ENCODE results near the gene CLN5. TPM values are rescaled to one million over a fixed set of nuclear protein-coding genes. Genes with fewer than 3 reads are reported as not detected.

CLN5 gene
- total RNA-seq, result 10 to 100 TPM in 2 of 4 donors, 1 to 10 TPM in 2; 6.8 to 20.2 (median 11.2) TPM

DNA sequence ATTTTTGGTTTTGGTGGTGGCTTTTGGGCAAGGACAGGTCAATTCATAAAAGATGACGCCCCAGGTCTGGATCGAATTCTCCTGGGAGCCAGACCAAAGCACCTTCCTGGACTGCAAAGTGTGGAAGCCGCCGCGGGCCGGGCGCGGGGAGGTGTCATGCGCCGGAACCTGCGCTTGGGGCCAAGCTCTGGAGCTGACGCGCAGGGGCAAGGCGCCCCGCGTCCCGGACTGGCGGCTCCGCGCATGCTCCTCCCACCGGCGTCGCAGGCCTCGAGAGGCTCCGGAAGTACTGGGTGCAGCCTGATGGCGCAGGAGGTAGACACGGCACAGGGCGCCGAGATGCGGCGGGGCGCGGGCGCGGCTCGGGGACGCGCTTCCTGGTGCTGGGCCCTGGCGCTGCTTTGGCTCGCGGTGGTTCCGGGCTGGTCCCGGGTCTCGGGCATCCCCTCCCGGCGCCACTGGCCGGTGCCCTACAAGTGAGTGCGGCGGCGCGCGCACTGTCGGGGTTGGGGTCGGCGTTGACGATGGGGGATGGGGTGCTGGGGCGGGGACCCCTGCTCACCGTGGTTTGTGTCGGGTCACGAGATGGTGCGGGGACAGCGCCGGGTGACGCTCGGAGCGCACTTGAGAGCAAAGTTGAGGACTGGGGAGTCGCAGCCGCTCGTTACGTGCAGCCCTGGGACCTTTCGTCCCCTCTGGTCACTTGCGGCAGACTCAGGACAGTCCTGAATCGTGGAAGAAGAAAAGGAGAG, at the start of gene CLN5:
Gene CLN5 (plus strand): TSS at position 286 of the 752 bp plus-strand sequence. CDS start 18 bp downstream, at position 304.
- intact Hi-C loops (cut with DNase I), result no loop called here
- DNase-seq, result peak; percentile 73
- Histone ChIP-seq H3K4me3 (peak within 1 kb of the TSS; percentile 66 to 79 (median 78)), H3K36me3 (peaks cover 0 to 17% (median 5%) of the 10 kb centered on the region in 3 donors), H3K9me3 (no peaks in the 10 kb centered on the region), H3K4me1 (peaks cover 7 to 28% (median 13%) of the 10 kb centered on the region in 3 donors), H3K27ac (peak within 1 kb of the TSS; percentile 90 to 95 (median 93)), H3K27me3 (no peaks in the 10 kb centered on the region)
- 0% methylated on average over 18 of the region's 73 CpGs; no CpG with 5 or more reads in 1 of the 2 donors for WGBS, 2 donors
- TF ChIP-seq CTCF (IDR thresholded peaks at IDR 0.05) (peak in 3 of 6 experiments; percentile 14 to 23 (median 23)), POLR2A (IDR thresholded peaks at IDR 0.05) (peak in 3 of 4 donors; percentile 77 to 98 (median 98))

GRCh38 chr13:76942363-76942762, 49.5 kb upstream of the CLN5 start:
- H3K36me3 ChIP-seq, result no peaks in the 10 kb centered on the region
- no peak overlapping the region for H3K27ac ChIP-seq
- no peaks in the 10 kb centered on the region for H3K27me3 ChIP-seq
- no peak overlapping the region for H3K4me3 ChIP-seq
- TF ChIP-seq CTCF (IDR thresholded peaks at IDR 0.05) (no peak), POLR2A (IDR thresholded peaks at IDR 0.05) (no peak)
- peaks cover 0 to 19% (median 14%) of the 10 kb centered on the region in 3 donors for H3K4me1 ChIP-seq
- no peak for DNase-seq
- no peaks in the 10 kb centered on the region for H3K9me3 ChIP-seq
- 84 to 94% methylated on average over 4 of the region's 4 CpGs for WGBS, 2 donors
- intact Hi-C loops (cut with DNase I), result no loop called here

GRCh38 chr13:76943646-76944045, 48.2 kb upstream of the CLN5 start:
- Histone ChIP-seq H3K36me3 (no peaks in the 10 kb centered on the region), H3K27me3 (no peaks in the 10 kb centered on the region), H3K9me3 (no peaks in the 10 kb centered on the region), H3K27ac (no peak overlapping the region), H3K4me3 (no peak overlapping the region), H3K4me1 (peaks cover 0 to 13% (median 9%) of the 10 kb centered on the region in 3 donors)
- 52 to 65% methylated on average over 2 of the region's 2 CpGs for WGBS, 2 donors
- TF ChIP-seq CTCF (IDR thresholded peaks at IDR 0.05) (no peak), POLR2A (IDR thresholded peaks at IDR 0.05) (no peak)
- intact Hi-C loops (cut with DNase I), result no loop called here
- DNase-seq, result no peak

DNA sequence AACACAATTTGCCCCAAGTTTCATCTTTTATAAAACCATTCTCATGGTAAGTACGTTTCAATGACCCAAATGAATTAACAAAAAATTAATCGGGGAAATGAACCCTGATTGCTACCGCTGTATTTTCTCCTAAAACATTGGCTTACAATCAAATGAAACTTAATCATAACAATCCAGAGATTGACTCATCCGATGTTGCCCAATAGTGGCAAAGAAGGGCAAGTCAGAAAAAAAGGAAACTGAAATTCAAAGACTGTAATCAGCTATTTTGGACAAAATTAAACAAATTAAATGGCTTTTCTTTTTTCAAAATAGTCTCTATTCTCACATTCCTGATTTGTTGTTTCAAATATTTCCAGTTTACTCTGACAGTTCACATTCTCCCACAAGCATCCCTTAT, 47.4 kb upstream of the CLN5 start:
- TF ChIP-seq POLR2A (IDR thresholded peaks at IDR 0.05), result no peak
- TF ChIP-seq CTCF (IDR thresholded peaks at IDR 0.05), result no peak
- intact Hi-C loops (cut with DNase I), result no loop called here

DNA sequence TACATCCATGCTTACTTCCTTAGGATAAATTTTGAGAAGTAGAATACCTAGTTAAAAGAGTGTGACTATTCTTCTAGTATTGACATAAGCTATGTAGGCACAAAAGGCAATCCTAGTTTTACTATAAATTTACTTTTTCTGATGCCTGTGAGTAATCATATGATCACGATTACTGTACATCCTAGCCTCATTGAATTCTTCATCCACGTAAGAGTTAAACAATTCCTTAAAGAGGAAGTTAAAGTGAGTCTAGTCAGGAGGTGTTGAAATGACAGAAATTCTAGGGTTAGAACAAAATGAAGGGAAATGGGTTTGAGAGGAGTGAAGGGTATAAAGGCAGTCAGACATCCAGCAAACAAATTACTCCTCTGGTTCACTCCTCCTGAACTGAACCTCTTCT, 43.7 kb upstream of the CLN5 start, which contains the start of gene ACOD1:
Gene ACOD1 (plus strand): TSS at position 363 of the 400 bp plus-strand sequence. CDS start 48 bp downstream, outside the sequence.
- TF ChIP-seq CTCF (IDR thresholded peaks at IDR 0.05), result no peak
- no peak for TF ChIP-seq POLR2A (IDR thresholded peaks at IDR 0.05)
- WGBS, 2 donors, result 33 to 55% methylated on average over 2 of the region's 2 CpGs
- Histone ChIP-seq H3K27ac (no peak within 1 kb of the TSS), H3K4me1 (peaks cover 0 to 13% (median 4%) of the 10 kb centered on the region in 3 donors), H3K9me3 (no peaks in the 10 kb centered on the region), H3K4me3 (no peak within 1 kb of the TSS), H3K27me3 (peaks cover 0 to 12% (median 0%) of the 10 kb centered on the region in 4 donors), H3K36me3 (no peaks in the 10 kb centered on the region)
- intact Hi-C loops (cut with DNase I), result no loop called here
- DNase-seq, result no peak

More for the DNA sequence above, 47.4 kb upstream of the CLN5 start:
- Histone ChIP-seq H3K36me3 (no peaks in the 10 kb centered on the region), H3K9me3 (no peaks in the 10 kb centered on the region), H3K4me1 (peaks cover 0 to 13% (median 6%) of the 10 kb centered on the region in 3 donors), H3K4me3 (no peak overlapping the region), H3K27me3 (no peaks in the 10 kb centered on the region), H3K27ac (peak overlapping the region in 2 of 4 donors; percentile 12 to 57)
- DNase-seq, result no peak
- WGBS, 2 donors, result 24 to 41% methylated on average over 4 of the region's 4 CpGs

Data from esophagus squamous epithelium (tissue), 5 donors.